BLaER1 (cell line): ENCODE data around the gene AGRN.
A peak's percentile ranks its signal among the peaks of the same experiment; 100 is the strongest.

Experiments used
- H3K27ac ChIP-seq: shearing (Covaris generic); formaldehyde crosslinking; 2 replicates; pipeline ENCODE4 v1.8.1; 2022
- H3K27me3 ChIP-seq: shearing (Covaris generic); formaldehyde crosslinking; 2 replicates; pipeline ENCODE4 v1.8.1; 2022
- H3K36me3 ChIP-seq: shearing (Covaris generic); formaldehyde crosslinking; 2 replicates; pipeline ENCODE4 v1.8.1; 2022
- H3K4me1 ChIP-seq: shearing (Covaris generic); formaldehyde crosslinking; 2 replicates; pipeline ENCODE4 v1.8.1; 2022
- H3K4me2 ChIP-seq: shearing (Covaris generic); formaldehyde crosslinking; 2 replicates; pipeline ENCODE4 v1.8.1; 2022
- H3K4me3 ChIP-seq: shearing (Covaris generic); formaldehyde crosslinking; 2 replicates; pipeline ENCODE4 v1.8.1; 2022
- H3K9ac ChIP-seq: shearing (Covaris generic); formaldehyde crosslinking; 2 replicates; pipeline ENCODE4 v1.8.1; 2022
- H3K9me3 ChIP-seq: shearing (Covaris generic); formaldehyde crosslinking; 2 replicates; pipeline ENCODE4 v1.8.1; 2022
- H4K20me1 ChIP-seq: shearing (Covaris generic); formaldehyde crosslinking; 2 replicates; pipeline ENCODE4 v1.8.1; 2022
- Cebpa-rat ChIP-seq: shearing (Covaris generic); IDR thresholded peaks from 2 replicates; pipeline ENCODE4 v1.8.1; 2022

The AGRN gene

GRCh38 chr1:1044455-1045078 lies 24.6 kb downstream of the AGRN start:
- H3K4me2 ChIP-seq, result no peak overlapping the region
- no peak overlapping the region for H3K4me3 ChIP-seq
- no peaks in the 10 kb centered on the region for H3K9me3 ChIP-seq
- H3K36me3 ChIP-seq, result peaks cover 70% of the 10 kb centered on the region
- no peak overlapping the region for H3K9ac ChIP-seq
- peaks cover 56% of the 10 kb centered on the region for H4K20me1 ChIP-seq
- peaks cover 6% of the 10 kb centered on the region; the same call in 1 of the 2 replicates for H3K27me3 ChIP-seq
- H3K27ac ChIP-seq, result no peak overlapping the region
- TF ChIP-seq Cebpa-rat, result 0 out of 2 replicates have a peak, but pooled peaks have one; percentile 24
- H3K4me1 ChIP-seq, result peaks cover 10% of the 10 kb centered on the region

DNA sequence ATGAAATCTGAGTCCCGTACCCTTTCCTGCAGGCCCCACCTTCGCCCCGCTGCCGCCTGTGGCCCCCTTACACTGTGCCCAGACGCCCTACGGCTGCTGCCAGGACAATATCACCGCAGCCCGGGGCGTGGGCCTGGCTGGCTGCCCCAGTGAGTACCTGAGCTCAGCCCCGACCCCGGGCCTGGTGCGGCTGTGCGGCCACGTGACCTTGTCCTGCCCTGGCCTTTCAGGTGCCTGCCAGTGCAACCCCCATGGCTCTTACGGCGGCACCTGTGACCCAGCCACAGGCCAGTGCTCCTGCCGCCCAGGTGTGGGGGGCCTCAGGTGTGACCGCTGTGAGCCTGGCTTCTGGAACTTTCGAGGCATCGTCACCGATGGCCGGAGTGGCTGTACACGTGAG lies 25.2 kb downstream of the AGRN start:
- H3K9ac ChIP-seq, result no peak overlapping the region
- no peak overlapping the region for H3K4me3 ChIP-seq
- H3K9me3 ChIP-seq, result no peaks in the 10 kb centered on the region
- H3K36me3 ChIP-seq, result peaks cover 71% of the 10 kb centered on the region
- H3K27ac ChIP-seq, result no peak overlapping the region
- peaks cover 5% of the 10 kb centered on the region for H3K4me1 ChIP-seq
- H3K4me2 ChIP-seq, result no peak overlapping the region
- no peak for TF ChIP-seq Cebpa-rat
- peaks cover 51% of the 10 kb centered on the region for H4K20me1 ChIP-seq
- H3K27me3 ChIP-seq, result peaks cover 2% of the 10 kb centered on the region; the same call in 1 of the 2 replicates

DNA sequence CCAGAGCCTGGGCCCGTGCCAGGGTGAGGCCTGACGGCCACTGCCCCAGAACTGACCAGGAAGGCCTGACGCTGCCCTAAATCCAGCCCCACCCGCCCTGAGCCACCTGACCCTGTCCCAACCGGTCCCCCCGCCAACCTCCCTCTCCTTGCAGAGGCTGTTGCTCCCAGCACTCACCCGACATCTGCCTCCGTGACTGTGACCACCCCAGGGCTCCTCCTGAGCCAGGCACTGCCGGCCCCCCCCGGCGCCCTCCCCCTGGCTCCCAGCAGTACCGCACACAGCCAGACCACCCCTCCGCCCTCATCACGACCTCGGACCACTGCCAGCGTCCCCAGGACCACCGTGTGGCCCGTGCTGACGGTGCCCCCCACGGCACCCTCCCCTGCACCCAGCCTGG lies 26.3 kb downstream of the AGRN start:
- Histone ChIP-seq H3K9me3 (no peaks in the 10 kb centered on the region), H3K27me3 (no peaks in the 10 kb centered on the region), H3K4me1 (peaks cover 8% of the 10 kb centered on the region), H3K27ac (no peak overlapping the region), H3K36me3 (peaks cover 79% of the 10 kb centered on the region), H4K20me1 (peaks cover 44% of the 10 kb centered on the region), H3K9ac (no peak overlapping the region), H3K4me3 (no peak overlapping the region), H3K4me2 (no peak overlapping the region)
- TF ChIP-seq Cebpa-rat, result no peak

DNA sequence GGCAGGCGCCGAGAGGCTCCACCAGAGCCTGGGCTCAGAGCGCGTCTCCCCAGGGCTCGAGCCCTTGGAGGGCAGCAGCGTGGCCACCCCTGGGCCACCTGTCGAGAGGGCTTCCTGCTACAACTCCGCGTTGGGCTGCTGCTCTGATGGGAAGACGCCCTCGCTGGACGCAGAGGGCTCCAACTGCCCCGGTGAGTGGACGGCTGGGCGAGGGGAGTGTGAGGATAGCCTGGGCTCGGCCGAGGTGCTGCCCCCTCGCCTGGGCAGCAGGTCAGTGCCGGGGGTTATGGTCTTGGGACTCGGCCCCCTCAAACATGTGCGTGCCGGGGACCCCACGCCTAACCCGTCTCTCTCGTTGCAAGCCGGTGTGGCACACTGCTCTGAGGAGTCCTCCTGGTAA lies 26.8 kb downstream of the AGRN start:
- TF ChIP-seq Cebpa-rat, result no peak
- no peaks in the 10 kb centered on the region for H3K27me3 ChIP-seq
- H3K27ac ChIP-seq, result no peak overlapping the region
- H3K4me1 ChIP-seq, result peaks cover 8% of the 10 kb centered on the region
- no peak overlapping the region for H3K9ac ChIP-seq
- H3K4me3 ChIP-seq, result no peak overlapping the region
- peaks cover 39% of the 10 kb centered on the region for H4K20me1 ChIP-seq
- H3K36me3 ChIP-seq, result peaks cover 79% of the 10 kb centered on the region
- no peak overlapping the region for H3K4me2 ChIP-seq
- no peaks in the 10 kb centered on the region for H3K9me3 ChIP-seq

DNA sequence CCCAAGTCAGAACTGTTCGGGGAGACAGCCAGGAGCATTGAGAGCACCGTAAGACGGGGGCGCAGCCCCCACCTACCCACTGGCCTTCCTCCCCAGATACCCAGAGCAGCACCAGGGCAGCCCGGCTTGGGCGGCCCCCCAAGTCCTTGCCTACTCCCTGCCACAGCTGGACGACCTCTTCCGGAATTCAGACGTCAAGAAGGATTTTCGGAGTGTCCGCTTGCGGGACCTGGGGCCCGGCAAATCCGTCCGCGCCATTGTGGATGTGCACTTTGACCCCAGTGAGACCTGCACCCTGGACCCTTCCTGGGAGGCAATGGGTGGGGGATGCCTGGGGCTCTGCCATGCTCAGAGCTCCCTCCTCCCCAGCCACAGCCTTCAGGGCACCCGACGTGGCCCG lies 27.5 kb downstream of the AGRN start:
- H4K20me1 ChIP-seq, result peaks cover 32% of the 10 kb centered on the region

GRCh38 chr1:1047963-1048362 lies 28.0 kb downstream of the AGRN start:
- Histone ChIP-seq H3K36me3 (peaks cover 79% of the 10 kb centered on the region), H3K27ac (no peak overlapping the region), H3K4me2 (no peak overlapping the region), H4K20me1 (peaks cover 27% of the 10 kb centered on the region), H3K4me1 (peaks cover 8% of the 10 kb centered on the region), H3K27me3 (no peaks in the 10 kb centered on the region), H3K9me3 (no peaks in the 10 kb centered on the region), H3K9ac (no peak overlapping the region), H3K4me3 (no peak overlapping the region)
- no peak for TF ChIP-seq Cebpa-rat

More for the DNA sequence above, 27.5 kb downstream of the AGRN start:
- no peaks in the 10 kb centered on the region for H3K9me3 ChIP-seq
- H3K27me3 ChIP-seq, result no peaks in the 10 kb centered on the region
- no peak overlapping the region for H3K27ac ChIP-seq
- H3K4me1 ChIP-seq, result peaks cover 8% of the 10 kb centered on the region
- no peak overlapping the region for H3K4me2 ChIP-seq
- H3K36me3 ChIP-seq, result peaks cover 79% of the 10 kb centered on the region
- no peak overlapping the region for H3K9ac ChIP-seq
- no peak overlapping the region for H3K4me3 ChIP-seq
- TF ChIP-seq Cebpa-rat, result no peak

DNA sequence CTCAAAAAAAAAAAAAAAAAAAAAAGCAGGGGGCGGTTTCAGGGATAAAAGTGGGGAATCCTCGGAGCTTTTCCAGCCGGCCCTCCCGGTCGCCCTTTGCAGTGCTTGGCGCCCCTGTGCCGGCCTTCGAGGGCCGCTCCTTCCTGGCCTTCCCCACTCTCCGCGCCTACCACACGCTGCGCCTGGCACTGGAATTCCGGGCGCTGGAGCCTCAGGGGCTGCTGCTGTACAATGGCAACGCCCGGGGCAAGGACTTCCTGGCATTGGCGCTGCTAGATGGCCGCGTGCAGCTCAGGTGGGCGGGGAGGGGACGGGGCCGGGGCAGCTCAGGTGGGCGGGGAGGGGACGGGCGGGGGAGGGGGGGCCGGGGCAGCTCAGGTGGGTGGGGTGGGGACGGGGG lies 28.8 kb downstream of the AGRN start:
- peaks cover 79% of the 10 kb centered on the region for H3K36me3 ChIP-seq
- no peak overlapping the region for H3K9ac ChIP-seq
- H3K27me3 ChIP-seq, result no peaks in the 10 kb centered on the region
- no peak overlapping the region for H3K27ac ChIP-seq
- no peak for TF ChIP-seq Cebpa-rat
- no peak overlapping the region for H3K4me3 ChIP-seq
- H3K4me1 ChIP-seq, result peaks cover 8% of the 10 kb centered on the region
- no peak overlapping the region for H3K4me2 ChIP-seq
- peaks cover 19% of the 10 kb centered on the region; the same call in 1 of the 2 replicates for H4K20me1 ChIP-seq
- H3K9me3 ChIP-seq, result no peaks in the 10 kb centered on the region

DNA sequence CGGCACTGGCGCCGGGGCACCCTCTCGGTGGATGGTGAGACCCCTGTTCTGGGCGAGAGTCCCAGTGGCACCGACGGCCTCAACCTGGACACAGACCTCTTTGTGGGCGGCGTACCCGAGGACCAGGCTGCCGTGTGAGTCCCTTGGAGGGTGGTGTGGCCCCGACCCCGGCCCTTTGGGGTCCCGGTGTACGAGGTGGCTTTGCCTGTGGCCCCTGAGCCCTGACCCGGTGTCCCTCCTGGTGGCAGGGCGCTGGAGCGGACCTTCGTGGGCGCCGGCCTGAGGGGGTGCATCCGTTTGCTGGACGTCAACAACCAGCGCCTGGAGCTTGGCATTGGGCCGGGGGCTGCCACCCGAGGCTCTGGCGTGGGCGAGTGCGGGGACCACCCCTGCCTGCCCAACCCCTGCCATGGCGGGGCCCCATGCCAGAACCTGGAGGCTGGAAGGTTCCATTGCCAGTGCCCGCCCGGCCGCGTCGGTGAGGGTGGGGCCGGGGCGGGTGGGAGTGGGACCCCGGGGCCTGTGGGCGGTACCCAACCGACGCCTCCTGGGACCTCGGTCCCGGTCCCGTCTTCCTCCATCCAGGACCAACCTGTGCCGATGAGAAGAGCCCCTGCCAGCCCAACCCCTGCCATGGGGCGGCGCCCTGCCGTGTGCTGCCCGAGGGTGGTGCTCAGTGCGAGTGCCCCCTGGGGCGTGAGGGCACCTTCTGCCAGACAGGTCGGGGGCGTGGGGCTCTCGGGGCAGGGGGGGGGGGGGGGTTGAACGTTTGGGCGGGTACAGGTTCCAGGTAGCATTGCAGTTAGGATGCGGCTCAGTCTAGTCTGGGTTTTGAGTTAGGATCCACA lies 29.6 kb downstream of the AGRN start:
- H3K9ac ChIP-seq, result no peak overlapping the region
- peaks cover 79% of the 10 kb centered on the region for H3K36me3 ChIP-seq
- no peak overlapping the region for H3K27ac ChIP-seq
- no peaks in the 10 kb centered on the region for H3K9me3 ChIP-seq
- peaks cover 8% of the 10 kb centered on the region for H3K4me1 ChIP-seq
- no peak overlapping the region for H3K4me2 ChIP-seq
- no peaks in the 10 kb centered on the region for H3K27me3 ChIP-seq
- TF ChIP-seq Cebpa-rat, result no peak
- peaks cover 12% of the 10 kb centered on the region; the same call in 1 of the 2 replicates for H4K20me1 ChIP-seq
- H3K4me3 ChIP-seq, result no peak overlapping the region

DNA sequence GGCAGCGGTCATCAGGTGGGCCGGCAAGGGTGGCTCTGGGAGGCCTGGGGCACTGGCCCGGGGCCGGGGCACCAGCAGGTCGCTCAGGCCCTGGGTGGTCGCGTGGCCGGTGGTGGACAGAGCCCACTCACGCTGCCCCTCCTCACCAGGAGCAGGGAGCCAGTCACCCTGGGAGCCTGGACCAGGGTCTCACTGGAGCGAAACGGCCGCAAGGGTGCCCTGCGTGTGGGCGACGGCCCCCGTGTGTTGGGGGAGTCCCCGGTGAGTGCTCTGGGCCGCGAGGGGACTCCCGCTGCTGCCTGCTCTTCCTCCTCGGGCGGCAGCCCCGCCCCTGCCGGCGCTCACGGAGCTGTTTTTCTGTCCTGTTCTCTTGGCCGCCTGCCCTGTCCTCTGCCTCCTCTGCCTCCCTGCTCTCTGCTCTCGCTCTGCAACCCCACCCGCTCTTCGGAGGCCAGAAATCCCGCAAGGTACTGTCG lies 30.7 kb downstream of the AGRN start:
- Histone ChIP-seq H4K20me1 (peaks cover 2% of the 10 kb centered on the region; the same call in 1 of the 2 replicates), H3K9ac (no peak overlapping the region), H3K27me3 (no peaks in the 10 kb centered on the region), H3K4me1 (peaks cover 8% of the 10 kb centered on the region), H3K9me3 (no peaks in the 10 kb centered on the region), H3K4me2 (peak overlapping the region; percentile 28; the same call in 1 of the 2 replicates), H3K4me3 (no peak overlapping the region), H3K27ac (no peak overlapping the region), H3K36me3 (peaks cover 79% of the 10 kb centered on the region)
- TF ChIP-seq Cebpa-rat, result no peak
